HEK293 (cell line): ENCODE data around the gene GRIA1.

ENCODE experiments used
- CTCF ChIP-seq: fragments of 450-650 bp; formaldehyde crosslinking; IDR thresholded peaks from 2 replicates; pipeline ENCODE4 v1.5.1; 2016; ENCODE audit warnings: missing biosample characterization, missing genetic modification characterization
- GLI4 ChIP-seq: fragments of 450-650 bp; formaldehyde crosslinking; IDR thresholded peaks from 2 replicates; pipeline ENCODE4 v1.5.1; 2016; ENCODE audit warnings: missing biosample characterization, missing genetic modification characterization
- INSM2 ChIP-seq: fragments of 450-650 bp; formaldehyde crosslinking; IDR thresholded peaks from 2 replicates; pipeline ENCODE4 v1.5.1; 2016; ENCODE audit warnings: missing biosample characterization, missing genetic modification characterization
- PRDM10 ChIP-seq: fragments of 450-650 bp; formaldehyde crosslinking; IDR thresholded peaks from 2 replicates; pipeline ENCODE4 v1.5.1; 2016; ENCODE audit warnings: missing biosample characterization, missing genetic modification characterization
- TCF7L2 ChIP-seq: IDR thresholded peaks from 2 replicates; pipeline ENCODE4 v1.6.1; 2011; ENCODE audit warnings: low read depth, mild to moderate bottlenecking, inconsistent platforms, low read length, moderate library complexity, borderline replicate concordance
- ZBTB10 ChIP-seq: fragments of 450-650 bp; formaldehyde crosslinking; IDR thresholded peaks from 2 replicates; pipeline ENCODE4 v1.5.1; 2016; ENCODE audit warnings: missing biosample characterization, missing genetic modification characterization
- ZBTB44 ChIP-seq: fragments of 450-650 bp; IDR thresholded peaks from 2 replicates; pipeline ENCODE4 v1.5.1; 2018; ENCODE audit warnings: missing biosample characterization, mild to moderate bottlenecking, missing genetic modification characterization
- ZNF133 ChIP-seq: fragments of 450-650 bp; formaldehyde crosslinking; IDR thresholded peaks from 2 replicates; pipeline ENCODE4 v1.5.1; 2016; ENCODE audit warnings: missing biosample characterization, missing genetic modification characterization
- ZNF23 ChIP-seq: fragments of 450-650 bp; formaldehyde crosslinking; IDR thresholded peaks from 2 replicates; pipeline ENCODE4 v1.5.1; 2016; ENCODE audit warnings: missing biosample characterization, missing genetic modification characterization, borderline replicate concordance
- ZNF239 ChIP-seq: fragments of 450-650 bp; formaldehyde crosslinking; IDR thresholded peaks from 2 replicates; pipeline ENCODE4 v1.5.1; 2016; ENCODE audit warnings: missing biosample characterization, missing genetic modification characterization
- ZNF24 ChIP-seq: fragments of 450-650 bp; formaldehyde crosslinking; IDR thresholded peaks from 2 replicates; pipeline ENCODE4 v1.5.1; 2016; ENCODE audit warnings: missing biosample characterization, missing genetic modification characterization
- ZNF248 ChIP-seq: fragments of 450-650 bp; formaldehyde crosslinking; IDR thresholded peaks from 2 replicates; pipeline ENCODE4 v1.5.1; 2017; ENCODE audit warnings: missing biosample characterization, missing genetic modification characterization
- ZNF280D ChIP-seq: fragments of 450-650 bp; formaldehyde crosslinking; IDR thresholded peaks from 2 replicates; pipeline ENCODE4 v1.5.1; 2016; ENCODE audit warnings: missing biosample characterization, missing genetic modification characterization
- ZNF341 ChIP-seq: fragments of 450-650 bp; formaldehyde crosslinking; IDR thresholded peaks from 2 replicates; pipeline ENCODE4; 2016; ENCODE audit warnings: low read depth, missing biosample characterization, missing genetic modification characterization

- no peak for TF ChIP-seq TCF7L2
- TF ChIP-seq CTCF (tag by site-specific recombination), result no peak
- no peak for TF ChIP-seq ZBTB44 (tag by site-specific recombination)
- TF ChIP-seq ZNF341 (tag by site-specific recombination), result no peak
- TF ChIP-seq ZNF239, result no peak
- no peak for TF ChIP-seq ZNF24 (tag by site-specific recombination)
- no peak for TF ChIP-seq ZNF23 (tag by site-specific recombination)
- no peak for TF ChIP-seq GLI4
- no peak for TF ChIP-seq PRDM10
- no peak for TF ChIP-seq ZBTB10 (tag by site-specific recombination)
- TF ChIP-seq ZNF248 (tag by site-specific recombination), result no peak
- no peak for TF ChIP-seq INSM2 (tag by site-specific recombination)
- no peak for TF ChIP-seq ZNF280D (tag by site-specific recombination)
- TF ChIP-seq ZNF133, result no peak
Measured at GRCh38 chr5:153517241-153517611, 26.8 kb downstream of the GRIA1 start.
